ENCODE data around the gene COPE. TPM values are rescaled to one million over a fixed set of nuclear protein-coding genes. Genes with fewer than 3 reads are reported as not detected.

Gene COPE
- total RNA-seq, 1 donor from 2014 or later, result 149 TPM

DNA sequence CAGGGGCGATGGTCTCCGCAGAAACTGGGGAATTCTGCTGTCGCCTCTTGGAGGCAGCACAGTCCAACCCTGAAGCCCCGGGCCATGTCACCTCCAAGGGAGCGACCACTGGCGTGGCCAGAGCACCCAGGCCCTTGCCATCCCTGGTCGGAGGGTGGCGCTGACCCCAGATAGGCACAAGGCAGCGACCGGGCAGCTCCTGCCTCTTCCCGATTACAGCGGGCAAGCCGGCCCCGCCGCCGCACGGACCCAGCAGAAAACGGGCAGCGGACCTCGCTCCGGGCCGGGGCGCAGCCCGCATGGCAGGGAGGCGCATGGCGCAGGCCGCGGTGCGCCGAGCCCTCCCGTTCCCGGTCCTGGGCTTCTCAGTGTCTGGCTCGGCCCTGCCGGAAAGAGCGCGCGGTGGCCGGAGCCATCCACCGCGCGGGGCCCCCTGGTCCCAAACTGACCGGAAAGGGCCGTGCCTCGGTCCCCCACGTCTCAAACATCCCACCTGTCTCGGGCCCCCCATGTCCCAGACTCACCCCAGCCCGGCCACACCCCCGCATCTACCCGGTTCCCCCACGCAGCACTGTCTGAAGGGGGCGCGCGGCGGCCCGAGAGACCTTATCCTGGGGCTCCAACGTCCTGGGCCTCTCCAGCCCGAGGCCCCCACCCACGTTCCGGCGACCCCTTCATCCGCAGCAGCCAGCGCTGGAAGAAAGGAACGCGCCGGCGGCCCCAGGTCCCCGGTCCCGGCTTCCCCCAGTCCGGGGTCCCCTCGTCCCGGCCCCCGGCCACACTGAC is 24.0 kb downstream of the COPE start:
- DNase-seq (ENCODE audit: low spot score), result no peak

DNA sequence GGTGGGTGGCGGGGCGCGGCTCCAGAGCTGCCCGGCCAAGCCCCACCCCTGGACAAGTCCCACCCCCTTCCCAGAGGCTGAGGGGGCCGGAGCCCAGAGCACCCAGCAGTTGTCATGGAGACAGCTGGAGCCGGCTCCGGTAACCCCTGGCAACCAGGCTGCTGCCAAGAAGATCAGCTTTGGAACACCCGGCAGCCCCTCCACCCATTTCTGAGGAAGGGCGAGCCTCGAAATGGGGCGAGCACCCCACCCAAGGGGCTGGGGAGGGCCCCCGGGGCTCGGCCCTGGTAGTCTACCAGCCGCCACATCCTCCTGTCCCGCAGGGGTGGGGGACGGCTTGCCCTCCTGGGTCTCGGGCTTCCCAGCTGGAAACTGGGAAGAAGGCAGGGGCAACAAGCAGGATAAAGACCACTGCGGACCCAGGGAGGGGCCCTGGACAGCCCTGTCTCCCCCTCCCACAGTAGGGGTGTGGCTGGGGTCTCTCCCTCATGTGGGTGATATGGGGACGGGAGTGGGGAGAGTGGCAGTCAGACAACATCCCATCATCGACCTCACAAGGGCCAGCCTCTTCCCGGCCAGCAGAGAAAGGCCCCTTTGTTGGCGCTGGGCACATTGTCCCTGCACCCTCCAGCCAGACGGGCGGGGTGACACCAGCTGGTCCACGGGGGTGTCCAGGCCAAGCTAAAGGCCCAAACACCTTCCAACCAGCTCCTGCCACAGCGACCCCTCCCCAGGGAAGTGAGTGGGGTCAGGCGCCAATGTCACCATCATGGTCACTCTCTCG is 24.7 kb downstream of the COPE start:
- no peak for DNase-seq (ENCODE audit: low spot score)

DNA sequence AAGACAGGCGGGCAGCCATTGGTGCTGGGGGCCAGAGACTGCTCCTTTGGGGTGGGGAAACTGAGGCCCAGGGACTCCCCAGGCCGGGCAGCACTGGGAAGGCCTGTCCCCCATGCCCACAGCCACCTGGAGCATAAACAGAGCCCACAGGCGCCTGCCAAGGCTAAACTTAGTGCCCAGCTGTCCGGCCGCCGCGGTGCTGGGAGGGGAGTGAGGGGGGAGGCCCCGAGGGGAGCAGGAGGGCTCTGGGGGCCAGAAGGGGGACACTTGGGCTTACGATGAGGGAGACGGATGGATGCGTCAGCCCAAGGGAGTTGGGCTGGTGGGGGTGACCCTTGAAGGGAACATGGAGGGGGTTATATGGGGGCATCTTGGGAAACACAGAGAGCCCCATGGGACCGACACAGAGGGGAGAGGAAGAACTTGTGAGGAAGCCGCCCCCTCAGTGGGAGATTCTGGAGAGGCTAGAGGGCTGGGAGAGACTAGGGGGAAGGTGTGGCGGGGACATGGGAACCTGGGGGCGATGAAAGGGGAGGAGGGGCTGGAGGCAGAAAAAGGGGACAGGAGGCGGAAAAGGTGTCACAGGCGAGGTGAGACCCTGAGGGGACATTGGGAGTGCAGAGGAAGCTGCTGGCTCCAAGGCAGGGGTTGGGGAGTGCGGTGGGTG is 25.5 kb downstream of the COPE start:
- DNase-seq (ENCODE audit: low spot score), result no peak

DNA sequence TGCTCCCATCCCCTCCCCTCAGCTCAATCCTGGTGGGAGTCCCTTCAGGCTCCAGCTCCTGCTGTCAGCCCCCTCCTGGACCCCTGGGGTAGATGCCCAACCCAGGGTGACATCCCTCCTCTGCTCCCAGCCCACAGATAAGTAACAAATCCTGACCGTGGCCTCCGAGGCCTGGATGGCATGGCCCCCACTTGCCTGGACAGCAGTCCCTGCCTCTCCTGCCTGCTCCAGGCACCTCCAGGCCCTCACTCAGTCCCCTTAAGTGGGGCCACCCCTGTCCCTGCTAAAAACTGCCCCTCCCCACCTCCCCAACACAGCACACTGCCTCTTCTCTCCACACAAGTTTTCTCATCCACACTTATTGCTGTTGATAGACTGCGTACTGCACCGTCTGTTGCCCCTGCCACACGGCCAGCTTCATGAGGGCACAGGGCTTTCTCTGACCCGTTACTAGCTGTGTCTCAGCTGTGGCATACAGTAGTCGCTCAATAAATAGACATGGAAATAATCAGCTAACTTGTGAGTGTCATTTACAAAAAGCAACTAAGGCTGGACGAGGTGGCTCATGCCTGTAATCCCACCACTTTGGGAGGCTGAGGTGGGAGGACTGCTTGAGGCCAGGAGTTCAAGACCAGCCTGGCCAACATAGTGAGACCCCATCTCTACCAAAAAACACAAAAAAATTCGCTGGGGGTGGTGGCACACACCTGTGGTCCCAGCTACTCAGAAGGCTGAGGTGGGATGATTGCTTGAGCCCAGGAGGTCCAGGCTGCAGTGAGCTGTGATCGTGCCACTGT is 29.0 kb downstream of the COPE start:
- no peak for DNase-seq (ENCODE audit: low spot score)

DNA sequence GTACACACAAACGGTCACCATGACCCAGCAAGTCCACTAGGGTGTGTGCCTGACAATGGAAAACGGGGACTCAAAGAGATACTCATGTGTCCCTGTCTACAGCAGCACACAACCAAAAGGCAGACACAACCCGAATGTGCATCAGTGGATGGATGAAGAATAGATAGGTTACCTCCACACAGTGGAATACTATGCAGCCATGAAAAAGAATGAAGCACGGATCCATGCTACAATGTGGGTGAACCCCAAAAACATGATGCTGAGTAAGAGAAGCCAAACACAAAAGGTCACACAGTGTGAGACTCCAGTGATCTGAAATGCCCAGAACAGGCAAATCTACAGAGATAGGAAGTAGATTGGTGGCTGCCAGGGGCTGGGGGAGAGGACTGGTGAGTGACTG is 32.2 kb downstream of the COPE start:
- no peak for DNase-seq (ENCODE audit: low spot score)

DNA sequence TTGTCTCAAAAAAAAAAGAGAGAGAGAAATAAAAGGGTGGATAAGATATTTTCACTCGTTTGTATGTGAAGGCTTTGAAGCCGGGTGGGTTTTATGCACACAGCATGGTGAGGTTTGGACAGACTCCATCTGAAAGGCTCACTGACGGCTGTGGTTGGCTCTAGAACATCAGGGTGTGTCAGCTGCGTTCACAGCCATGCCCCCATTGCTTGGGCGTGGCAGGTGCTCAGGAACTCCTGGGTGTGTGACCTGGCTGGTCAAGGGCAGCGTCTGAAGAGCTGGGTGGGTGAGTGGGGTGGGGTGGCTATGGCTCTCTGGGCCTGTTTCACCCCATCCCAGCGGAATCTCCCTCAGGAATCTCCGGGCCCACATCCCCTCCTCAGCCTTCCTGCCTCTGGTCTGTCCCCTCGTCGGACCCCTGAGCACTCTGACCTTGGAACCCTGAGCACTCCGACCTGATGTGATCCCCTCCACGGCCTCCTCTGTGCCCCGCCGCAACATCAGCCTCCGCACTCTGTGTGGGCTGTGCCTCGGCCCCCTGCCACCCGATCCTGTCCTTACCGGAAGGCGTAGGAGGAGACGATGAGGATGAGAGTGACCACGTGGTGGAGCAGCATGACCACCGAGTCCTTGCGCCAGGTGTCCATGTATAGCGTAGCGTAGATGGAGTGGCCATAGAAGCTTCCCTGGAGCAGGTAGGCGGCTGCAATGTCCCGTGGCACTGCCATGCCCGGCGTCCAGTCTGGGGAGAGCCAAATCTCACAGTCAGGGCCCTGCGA is 35.5 kb downstream of the COPE start:
- DNase-seq (ENCODE audit: low spot score), result no peak

DNA sequence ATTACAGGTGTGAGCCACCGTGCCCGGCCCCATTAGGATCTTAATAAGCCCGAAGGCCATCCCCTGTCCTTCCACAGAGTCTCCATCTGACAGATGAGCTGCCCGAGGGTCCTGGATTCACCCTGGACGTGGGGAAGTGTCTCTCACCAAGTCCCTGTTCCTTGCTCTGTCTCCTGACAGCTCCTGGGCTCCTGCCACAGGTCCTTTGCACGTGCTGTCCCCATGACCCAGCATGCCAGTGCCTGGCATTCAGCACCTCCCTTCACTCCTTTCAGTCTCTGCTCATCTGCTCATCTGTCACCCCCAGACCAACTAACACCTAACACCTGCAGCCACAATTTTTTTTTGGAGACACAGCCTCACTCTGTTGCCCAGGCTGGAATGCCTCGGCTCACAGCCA is 37.7 kb downstream of the COPE start:
- DNase-seq (ENCODE audit: low spot score), result no peak

DNA sequence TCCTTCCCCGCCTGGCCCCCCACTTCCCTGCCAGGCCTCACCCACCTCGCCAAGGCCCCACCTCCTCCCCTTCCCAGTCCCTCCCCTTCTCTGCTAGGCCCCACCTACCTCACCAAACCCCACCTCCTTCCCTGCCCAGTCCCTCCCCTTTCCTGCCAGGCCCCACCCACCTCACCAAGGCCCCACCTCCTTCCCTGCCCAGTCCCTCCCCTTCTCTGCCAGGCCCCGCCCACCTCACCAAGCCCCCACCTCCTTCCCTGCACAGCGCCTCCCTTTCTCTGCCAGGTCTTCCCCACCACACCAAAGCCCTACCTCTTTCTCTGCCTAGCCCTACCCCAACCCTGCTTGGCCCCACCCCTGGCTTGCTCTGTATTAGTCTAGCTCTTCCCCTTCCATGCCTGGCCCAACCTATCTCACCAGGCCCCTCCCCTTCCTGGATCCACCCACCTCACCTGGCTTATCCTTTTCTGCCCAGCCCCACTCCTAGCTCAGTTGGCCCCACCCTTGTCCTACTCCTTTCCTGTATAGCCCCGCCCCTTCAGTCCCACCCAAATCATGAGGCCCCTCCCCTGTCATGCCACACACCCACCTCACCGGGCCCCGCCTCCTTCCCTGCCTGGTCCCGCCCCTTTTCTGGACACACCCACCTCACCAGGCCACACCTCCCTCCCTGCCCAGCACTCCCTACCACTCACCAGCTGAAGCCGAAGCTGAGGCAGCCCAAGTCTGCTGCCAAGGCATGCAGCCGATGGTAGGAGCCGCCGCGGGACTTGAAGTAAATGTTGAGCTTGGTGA is 39.4 kb downstream of the COPE start:
- DNase-seq (ENCODE audit: low spot score), result no peak

DNA sequence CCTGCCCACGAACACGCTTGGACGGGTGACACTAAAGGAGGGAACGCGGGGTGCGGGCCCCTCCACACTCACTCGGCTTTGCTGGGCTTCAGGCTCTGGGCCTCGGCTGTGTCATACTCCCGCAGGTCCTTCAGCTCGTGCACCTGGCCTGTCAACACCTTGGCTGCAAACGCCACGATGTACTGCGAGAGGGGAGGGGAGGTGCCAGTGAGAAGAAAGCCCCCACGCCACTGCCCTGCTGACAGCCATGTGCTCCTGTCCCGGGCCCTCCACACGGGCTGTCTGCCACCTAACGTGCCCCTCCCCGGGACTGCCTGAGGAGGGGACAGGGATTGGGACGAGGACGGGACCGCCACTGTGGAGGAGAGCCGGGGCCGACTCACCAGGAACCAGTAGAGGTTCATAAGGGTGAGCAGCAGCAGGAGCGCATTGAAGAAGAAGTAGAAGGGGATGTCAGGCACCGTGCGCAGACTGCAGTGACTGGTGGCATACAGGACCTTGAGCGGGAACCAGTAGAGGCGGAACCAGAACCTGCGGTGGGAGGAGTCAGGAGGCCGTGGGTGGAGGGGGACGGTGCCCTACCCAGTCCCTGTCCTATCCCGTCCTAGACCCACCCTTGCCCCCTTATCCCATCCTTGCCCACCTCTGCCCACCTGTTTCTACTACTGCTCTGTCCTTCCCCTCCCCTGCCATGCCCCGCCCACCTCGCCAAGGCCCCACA is 40.2 kb downstream of the COPE start:
- DNase-seq (ENCODE audit: low spot score), result no peak

DNA sequence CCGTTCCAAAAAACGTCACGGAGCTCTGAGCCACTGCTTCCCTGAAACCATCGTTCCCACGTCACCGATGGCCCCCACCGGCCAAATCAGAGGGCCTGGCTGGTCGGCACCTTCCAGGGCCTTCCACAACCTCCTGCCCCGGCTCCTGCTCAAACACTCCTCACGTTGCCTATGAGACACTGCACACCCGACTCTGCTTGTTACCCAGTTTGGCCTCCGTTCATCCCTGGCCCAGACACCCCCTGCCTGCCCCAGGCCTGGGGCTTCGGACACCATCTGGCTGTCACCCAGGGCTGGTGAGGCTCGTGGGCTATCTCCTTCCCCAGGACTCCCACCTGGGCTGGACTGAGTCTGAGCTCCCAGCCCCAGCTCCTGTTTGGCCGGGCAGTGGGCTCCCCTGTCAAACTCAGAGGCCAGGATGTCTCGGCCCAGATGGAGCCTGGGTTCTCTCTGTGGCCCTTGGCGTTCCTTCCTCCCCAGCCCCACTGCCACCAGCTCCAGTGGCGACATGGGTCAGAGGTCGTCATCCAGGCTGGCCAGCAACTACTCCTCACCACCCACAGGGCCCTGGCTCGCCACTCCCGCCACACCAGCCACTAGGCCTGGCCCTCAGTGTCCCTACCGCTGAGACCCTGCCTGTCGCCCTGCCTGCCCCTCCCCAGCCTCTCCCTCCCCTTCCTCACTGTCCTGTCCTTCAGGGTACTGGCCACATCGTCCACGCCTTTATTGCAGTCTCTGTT is 41.0 kb downstream of the COPE start:
- no peak for DNase-seq (ENCODE audit: low spot score)

DNA sequence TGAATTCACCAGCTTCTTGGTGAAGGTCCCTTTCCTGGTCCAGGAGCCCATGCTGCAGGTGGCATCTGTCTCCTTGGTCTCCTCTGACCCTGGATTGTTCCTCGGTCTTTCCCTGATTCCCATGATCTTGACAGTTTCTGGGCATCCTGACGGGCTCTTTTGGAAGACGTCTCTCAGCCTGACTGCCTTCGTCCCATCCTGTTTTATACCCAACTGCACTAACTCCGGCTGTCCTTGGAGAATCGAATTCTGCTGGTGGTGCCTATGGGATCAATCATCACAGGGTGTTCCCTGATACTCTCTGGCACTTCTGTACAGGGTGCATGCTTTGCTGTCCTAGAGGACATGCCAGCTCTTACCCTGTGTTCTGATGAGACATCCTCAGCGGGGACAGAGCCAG is 42.3 kb downstream of the COPE start:
- DNase-seq (ENCODE audit: low spot score), result no peak

DNA sequence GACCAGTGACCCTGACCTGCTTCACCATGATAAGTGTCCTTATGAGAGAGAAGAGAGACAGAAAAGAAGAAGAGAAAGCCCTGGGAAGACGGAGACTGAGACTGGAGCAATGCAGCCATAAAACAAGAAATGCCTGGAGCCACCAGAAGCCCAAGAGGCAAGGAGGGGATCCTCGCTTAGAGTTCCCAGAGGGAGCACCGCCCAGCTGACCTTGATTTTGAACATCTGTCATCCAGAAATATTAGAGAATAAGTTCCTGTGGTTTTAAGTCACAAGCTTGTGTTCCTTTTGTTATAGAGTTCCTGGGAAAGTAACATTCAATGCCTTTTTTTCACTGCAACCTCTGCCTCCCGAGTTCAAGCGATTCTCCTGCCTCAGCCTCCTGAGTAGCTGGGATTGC is 43.5 kb downstream of the COPE start:
- DNase-seq (ENCODE audit: low spot score), result no peak

DNA sequence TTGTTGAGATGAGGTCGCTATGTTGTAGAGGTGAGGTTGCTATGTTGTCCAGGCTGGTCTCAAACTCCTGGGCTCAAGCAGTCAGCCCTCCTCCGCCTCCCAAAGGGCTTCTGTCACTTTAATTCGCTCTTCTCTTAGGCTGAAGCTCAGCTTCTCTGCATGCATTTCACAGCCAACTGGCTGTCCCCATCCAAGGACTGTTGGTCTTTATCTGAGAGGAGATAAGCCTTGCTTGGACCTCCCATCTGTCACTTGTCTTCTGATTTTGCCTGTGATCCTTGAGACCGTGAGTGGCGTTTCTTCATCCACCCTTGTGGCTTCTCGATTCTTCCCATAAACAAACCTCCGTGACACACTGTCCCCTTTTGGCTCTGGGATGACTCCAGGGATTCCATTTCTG is 47.6 kb downstream of the COPE start:
- DNase-seq (ENCODE audit: low spot score), result no peak

DNA sequence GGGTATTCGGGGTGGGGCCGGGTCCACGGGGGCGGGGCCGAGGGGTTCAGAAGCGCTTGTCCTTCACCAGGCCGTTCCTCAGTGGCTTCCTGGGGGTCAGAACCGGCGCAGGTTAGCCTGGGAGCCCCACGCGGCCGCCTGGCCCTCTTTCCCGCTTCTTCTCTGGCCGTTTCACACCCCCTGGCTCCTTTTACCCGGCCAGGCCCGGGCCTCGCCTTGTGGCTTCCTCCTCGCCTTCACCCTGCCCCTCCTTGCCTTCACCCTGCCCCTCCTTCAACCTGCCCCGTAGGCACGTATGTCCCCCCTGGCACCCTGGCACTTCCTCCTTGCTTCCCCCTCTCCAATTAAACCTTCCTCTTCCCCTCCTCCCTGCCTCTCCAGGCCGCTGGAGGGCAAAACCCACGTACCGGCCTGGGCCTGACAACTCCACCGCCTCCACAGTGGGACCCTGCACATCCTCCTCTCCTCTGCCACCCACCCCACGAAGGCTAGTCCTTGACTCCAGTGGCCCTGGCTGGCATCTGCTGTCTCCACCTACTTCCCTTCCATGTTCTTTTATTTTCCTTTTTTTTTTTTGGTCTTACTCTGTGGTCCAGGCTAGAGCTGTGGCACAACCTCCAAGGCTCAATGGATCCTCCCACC is 48.5 kb downstream of the COPE start:
- DNase-seq (ENCODE audit: low spot score), result no peak

DNA sequence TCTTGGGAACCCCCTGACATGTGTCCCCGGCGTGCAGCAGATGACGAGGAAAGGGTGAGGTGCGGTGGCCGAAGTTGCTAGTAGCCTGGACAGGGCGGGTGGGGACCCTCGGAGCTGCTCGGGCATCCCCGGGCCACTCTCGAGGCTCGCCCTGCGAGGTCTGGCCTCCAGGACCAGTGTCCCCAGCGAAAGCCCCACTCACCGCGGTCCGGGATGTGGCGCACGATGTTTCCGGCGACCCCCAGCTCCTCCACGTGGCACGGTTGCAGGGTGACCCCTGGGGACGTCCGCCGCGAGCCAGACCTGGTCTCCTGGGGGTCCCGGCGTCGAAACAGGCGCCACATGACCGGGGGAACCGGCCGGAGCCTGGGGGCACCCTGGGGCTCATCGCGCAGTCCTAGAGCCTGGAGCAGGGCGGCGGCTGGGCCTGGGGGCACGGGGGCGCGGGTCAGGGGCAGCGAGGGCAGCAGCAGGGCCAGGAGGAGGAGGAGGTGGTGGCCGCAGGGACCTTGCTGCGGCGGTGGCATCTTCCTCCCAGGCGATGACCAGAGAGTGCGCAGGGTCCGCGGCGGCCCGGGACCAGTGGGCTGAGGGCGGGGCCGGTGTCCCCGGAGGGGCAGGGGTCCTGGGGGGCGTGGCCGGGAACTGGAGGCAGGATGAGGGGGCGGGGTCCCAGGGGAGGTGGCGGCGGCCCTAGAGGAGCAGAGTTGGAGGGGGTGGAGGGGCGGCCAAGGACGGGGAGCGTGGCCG is 49.2 kb downstream of the COPE start:
- DNase-seq (ENCODE audit: low spot score), result no peak

DNA sequence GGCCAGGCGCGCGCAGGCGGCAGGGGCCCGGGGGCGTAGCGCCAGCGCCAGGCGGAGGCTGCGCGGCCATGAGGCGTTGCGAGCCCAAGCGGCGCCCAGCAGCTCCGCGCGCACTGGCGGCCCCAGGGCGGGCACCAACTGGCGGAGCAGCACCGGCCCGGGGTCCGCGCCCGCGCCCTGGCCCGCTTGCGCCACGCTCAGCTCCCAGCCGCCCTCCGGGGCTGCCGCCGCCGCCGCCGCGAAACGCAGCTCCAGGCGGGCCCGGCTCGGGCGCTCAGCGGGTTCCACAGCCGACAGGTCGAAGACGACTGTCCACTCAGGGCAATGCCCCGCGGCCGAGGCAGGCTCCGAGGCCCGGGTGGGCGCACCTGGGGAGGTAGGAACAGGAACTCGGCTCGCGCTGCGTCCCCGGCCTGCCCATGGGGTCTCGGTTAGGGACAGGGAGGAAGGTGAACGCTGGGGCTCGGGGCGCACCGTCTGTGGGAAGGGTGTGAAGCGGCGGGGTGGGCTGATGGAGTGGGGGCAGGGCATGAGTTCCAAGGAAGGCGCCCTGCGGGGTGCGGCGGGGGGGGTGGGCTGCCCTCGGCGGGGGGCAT is 50.1 kb downstream of the COPE start:
- DNase-seq (ENCODE audit: low spot score), result no peak

DNA sequence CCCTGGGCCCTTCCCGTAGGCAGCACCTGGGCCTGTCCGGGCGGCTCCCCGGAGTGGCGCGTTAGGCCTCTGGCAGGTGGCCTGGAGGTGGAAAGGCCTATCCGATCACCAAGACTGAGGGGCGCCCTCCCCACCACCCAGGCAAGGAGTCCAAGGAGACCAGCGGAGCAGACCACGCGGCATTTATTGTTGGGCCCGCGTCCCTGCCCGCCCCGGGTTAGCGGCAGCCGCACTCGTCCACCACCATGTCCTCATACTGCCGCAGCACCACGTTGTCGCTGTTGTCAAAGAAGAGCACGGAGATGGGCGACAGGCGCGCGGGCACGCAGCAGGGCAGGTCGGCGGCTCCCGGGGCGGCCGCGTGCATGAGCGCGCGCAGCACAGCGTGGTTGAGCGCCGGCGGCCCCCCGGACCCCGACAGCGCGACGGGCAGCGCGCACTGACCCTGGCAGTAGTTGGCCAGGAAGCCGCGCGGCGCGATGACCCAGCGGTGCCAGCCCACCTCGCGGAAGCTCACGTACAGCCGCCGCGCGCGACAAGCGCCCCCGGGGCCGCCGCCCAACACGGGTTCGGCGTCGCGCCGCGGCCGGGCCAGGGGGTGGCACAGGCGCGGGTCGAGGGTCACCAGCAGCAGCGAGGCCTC is 50.7 kb downstream of the COPE start:
- DNase-seq (ENCODE audit: low spot score), result no peak
